Nephron (organoid): ENCODE results near the gene TSN.
A peak's percentile ranks its signal among the peaks of the same experiment; 100 is the strongest.
"Not testable (repeated sequence)": the region's sequence is repeated elsewhere in the genome, so short reads cannot be mapped to it uniquely, and the experiment has no call there.

Experiments used
- H3K27ac Mint-ChIP-seq, 3 experiments: 2 replicates each; pipeline ENCODE4 v1.8.0; 2020; ENCODE audit warnings: mixed read lengths in 3 of 3, mild to moderate bottlenecking in 2 of 3, moderate library complexity in 1 of 3
- H3K27me3 Mint-ChIP-seq: 2 replicates; pipeline ENCODE4 v1.8.0; 2021; ENCODE audit warnings: low read depth, mild to moderate bottlenecking, moderate library complexity, mixed read lengths
- H3K36me3 Mint-ChIP-seq: 2 replicates; pipeline ENCODE4 v1.8.0; 2020; ENCODE audit warnings: low read depth, mixed read lengths
- H3K4me1 Mint-ChIP-seq: 2 replicates; pipeline ENCODE4 v1.8.0; 2020; ENCODE audit warnings: mixed read lengths
- H3K4me3 Mint-ChIP-seq, 3 experiments: 2 replicates each; pipeline ENCODE4 v1.8.0; 2020; ENCODE audit warnings: mild to moderate bottlenecking in 3 of 3, mixed read lengths in 3 of 3, moderate library complexity in 2 of 3
- H3K9me3 Mint-ChIP-seq: 2 replicates; pipeline ENCODE4 v1.8.0; 2020; ENCODE audit warnings: mixed read lengths
- CTCF ChIP-seq, 3 experiments: fragments of 200-600 bp; sonication (generic); IDR thresholded peaks; one replicate each; pipeline ENCODE4 v1.5.0; 2021; ENCODE audit warnings: antibody characterized with exemption in 3 of 3; ENCODE audit not compliant: unreplicated experiment in 3 of 3

The TSN gene

GRCh38 chr2:121710470-121711170 is 44.8 kb upstream of the TSN start:
- TF ChIP-seq CTCF (IDR thresholded peaks at IDR 0.05; ENCODE audit: unreplicated experiment in 3 of 3): no peak
- peaks cover 8% of the 10 kb centered on the region for H3K4me1 Mint-ChIP-seq

GRCh38 chr2:121711481-121711880 is 44.0 kb upstream of the TSN start:
- H3K4me1 Mint-ChIP-seq: peaks cover 15% of the 10 kb centered on the region
- not testable (repeated sequence) for H3K36me3 Mint-ChIP-seq, H3K9me3 Mint-ChIP-seq, H3K27me3 Mint-ChIP-seq, H3K27ac Mint-ChIP-seq, H3K4me3 Mint-ChIP-seq

More at GRCh38 chr2:121710470-121711170, 44.8 kb upstream of the TSN start:
- H3K9me3 Mint-ChIP-seq: no peaks in the 10 kb centered on the region
- no peaks in the 10 kb centered on the region for H3K36me3 Mint-ChIP-seq
- H3K27me3 Mint-ChIP-seq: no peaks in the 10 kb centered on the region
- H3K4me3 Mint-ChIP-seq: no peak overlapping the region
- H3K27ac Mint-ChIP-seq: peak overlapping the region in 1 of 3 experiments; percentile 82

- Mint-ChIP-seq H3K27ac (peak overlapping the region in 2 of 3 experiments; percentile 49 to 57), H3K36me3 (no peaks in the 10 kb centered on the region), H3K4me3 (peak overlapping the region in 1 of 3 experiments; percentile 10), H3K4me1 (peaks cover 8% of the 10 kb centered on the region), H3K27me3 (no peaks in the 10 kb centered on the region), H3K9me3 (no peaks in the 10 kb centered on the region)
- TF ChIP-seq CTCF (IDR thresholded peaks at IDR 0.05; ENCODE audit: unreplicated experiment in 3 of 3): no peak
Measured at GRCh38 chr2:121716126-121716525, 39.3 kb upstream of the TSN start.

GRCh38 chr2:121717529-121717928 is 37.9 kb upstream of the TSN start:
- Mint-ChIP-seq H3K27ac (no peak overlapping the region), H3K36me3 (no peaks in the 10 kb centered on the region), H3K4me3 (no peak overlapping the region), H3K9me3 (no peaks in the 10 kb centered on the region), H3K27me3 (no peaks in the 10 kb centered on the region), H3K4me1 (peaks cover 8% of the 10 kb centered on the region)
- TF ChIP-seq CTCF (IDR thresholded peaks at IDR 0.05; ENCODE audit: unreplicated experiment in 3 of 3): no peak

- Mint-ChIP-seq H3K4me1 (no peaks in the 10 kb centered on the region), H3K9me3 (no peaks in the 10 kb centered on the region), H3K27me3 (no peaks in the 10 kb centered on the region), H3K27ac (no peak overlapping the region), H3K36me3 (peaks cover 7% of the 10 kb centered on the region), H3K4me3 (no peak overlapping the region)
- no peak for TF ChIP-seq CTCF (IDR thresholded peaks at IDR 0.05; ENCODE audit: unreplicated experiment in 3 of 3)
Measured at GRCh38 chr2:121721926-121722325, 33.5 kb upstream of the TSN start.

GRCh38 chr2:121722479-121722878 is 33.0 kb upstream of the TSN start:
- Mint-ChIP-seq H3K27ac (no peak overlapping the region), H3K27me3 (no peaks in the 10 kb centered on the region), H3K9me3 (no peaks in the 10 kb centered on the region), H3K4me1 (no peaks in the 10 kb centered on the region), H3K4me3 (no peak overlapping the region), H3K36me3 (peaks cover 12% of the 10 kb centered on the region)
- no peak for TF ChIP-seq CTCF (IDR thresholded peaks at IDR 0.05; ENCODE audit: unreplicated experiment in 3 of 3)
